ENCODE measurements around the gene STAB2. TPM values are rescaled to one million over a fixed set of nuclear protein-coding genes. Genes with fewer than 3 reads are reported as not detected.
"Not testable (repeated sequence)": the region's sequence is repeated elsewhere in the genome, so short reads cannot be mapped to it uniquely, and the experiment has no call there.

The STAB2 gene
- total RNA-seq, 6 experiments from 2014 or later = 5.5 to 32.2 (median 18.5) TPM

GRCh38 chr12:103808239-103808880 is 221.3 kb downstream of the STAB2 start:
- peak in 1 of 3 donors; percentile 12 for DNase-seq
- Histone ChIP-seq H3K4me3 (no peak overlapping the region), H3K4me1 (peaks cover 0 to 4% (median 0%) of the 10 kb centered on the region in 4 donors), H3K27ac (no peak overlapping the region), H3K36me3 (no peaks in the 10 kb centered on the region), H3K27me3 (no peaks in the 10 kb centered on the region), H3K9me3 (no peaks in the 10 kb centered on the region)
- TF ChIP-seq CTCF (IDR thresholded peaks at IDR 0.05) = no peak
- no peak for TF ChIP-seq POLR2A (IDR thresholded peaks at IDR 0.05)
- intact Hi-C loops (cut with DNase I) = no loop called here
- no peak for ATAC-seq
- WGBS (ENCODE audit: insufficient coverage, low coverage, low lambda C conversion rate, missing lambda C conversion rate) = 95% methylated on average over 5 of the region's 6 CpGs

- intact Hi-C loops (cut with DNase I) = no loop called here
- WGBS (ENCODE audit: insufficient coverage, low coverage, low lambda C conversion rate, missing lambda C conversion rate) = 94% methylated on average over 2 of the region's 4 CpGs
- no peaks in the 10 kb centered on the region for H3K27me3 ChIP-seq
- peaks cover 0 to 4% (median 0%) of the 10 kb centered on the region in 4 donors for H3K4me1 ChIP-seq
- DNase-seq (no peak), ATAC-seq (no peak)
- H3K9me3 ChIP-seq = no peaks in the 10 kb centered on the region
- H3K4me3 ChIP-seq = no peak overlapping the region
- H3K27ac ChIP-seq = no peak overlapping the region
- H3K36me3 ChIP-seq = no peaks in the 10 kb centered on the region
- TF ChIP-seq POLR2A (IDR thresholded peaks at IDR 0.05) = no peak
- no peak for TF ChIP-seq CTCF (IDR thresholded peaks at IDR 0.05)
Measured at GRCh38 chr12:103809154-103809553, 222.1 kb downstream of the STAB2 start.

- H3K4me1 ChIP-seq; H3K4me3 ChIP-seq; H3K9me3 ChIP-seq; H3K27me3 ChIP-seq; DNase-seq; ATAC-seq; H3K36me3 ChIP-seq; H3K27ac ChIP-seq; intact Hi-C loops (cut with DNase I): not testable (repeated sequence)
- WGBS (ENCODE audit: insufficient coverage, low coverage, low lambda C conversion rate, missing lambda C conversion rate) = 76% methylated on average over 4 of the region's 7 CpGs
Measured at GRCh38 chr12:103809639-103810038, 222.6 kb downstream of the STAB2 start.

- no peak for TF ChIP-seq CTCF (IDR thresholded peaks at IDR 0.05)
- no peak for TF ChIP-seq POLR2A (IDR thresholded peaks at IDR 0.05)
- Histone ChIP-seq H3K27ac (no peak overlapping the region), H3K4me3 (no peak overlapping the region), H3K27me3 (no peaks in the 10 kb centered on the region), H3K36me3 (no peaks in the 10 kb centered on the region), H3K4me1 (peaks cover 0 to 4% (median 0%) of the 10 kb centered on the region in 4 donors), H3K9me3 (no peaks in the 10 kb centered on the region)
- ATAC-seq (no peak), DNase-seq (no peak)
- WGBS (ENCODE audit: insufficient coverage, low coverage, low lambda C conversion rate, missing lambda C conversion rate) = 74% methylated on average over 5 of the region's 5 CpGs
- intact Hi-C loops (cut with DNase I) = no loop called here
Measured at GRCh38 chr12:103810111-103810510, 223.0 kb downstream of the STAB2 start.

GRCh38 chr12:103811791-103812190 is 224.7 kb downstream of the STAB2 start:
- Histone ChIP-seq H3K4me1 (no peaks in the 10 kb centered on the region), H3K27ac (no peak overlapping the region), H3K9me3 (no peaks in the 10 kb centered on the region), H3K4me3 (no peak overlapping the region), H3K36me3 (no peaks in the 10 kb centered on the region), H3K27me3 (no peaks in the 10 kb centered on the region)
- WGBS (ENCODE audit: insufficient coverage, low coverage, low lambda C conversion rate, missing lambda C conversion rate) = 72% methylated on average over 3 of the region's 6 CpGs
- DNase-seq = no peak
- TF ChIP-seq CTCF (IDR thresholded peaks at IDR 0.05) (no peak), POLR2A (IDR thresholded peaks at IDR 0.05) (no peak)
- no peak for ATAC-seq
- intact Hi-C loops (cut with DNase I) = no loop called here

Measured in right lobe of liver (tissue), 6 donors.